Measurements from ENCODE around the gene B4GALT7.
"Not testable (repeated sequence)": the region's sequence is repeated elsewhere in the genome, so short reads cannot be mapped to it uniquely, and the experiment has no call there.

Gene B4GALT7, protein sequence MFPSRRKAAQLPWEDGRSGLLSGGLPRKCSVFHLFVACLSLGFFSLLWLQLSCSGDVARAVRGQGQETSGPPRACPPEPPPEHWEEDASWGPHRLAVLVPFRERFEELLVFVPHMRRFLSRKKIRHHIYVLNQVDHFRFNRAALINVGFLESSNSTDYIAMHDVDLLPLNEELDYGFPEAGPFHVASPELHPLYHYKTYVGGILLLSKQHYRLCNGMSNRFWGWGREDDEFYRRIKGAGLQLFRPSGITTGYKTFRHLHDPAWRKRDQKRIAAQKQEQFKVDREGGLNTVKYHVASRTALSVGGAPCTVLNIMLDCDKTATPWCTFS

GRCh38 chr5:177599731-177600507 is at the start of gene B4GALT7:
B4GALT7 (plus strand) TSS chr5:177600132; CDS start chr5:177600211, 79 bp downstream.
- Histone ChIP-seq H3K4me1 (ENCODE audit: control insufficient read depth, insufficient read depth, low read length) (peaks cover 18% of the 10 kb centered on the region), H3K36me3 (ENCODE audit: control insufficient read depth, insufficient read depth, low read length) (peaks cover 9% of the 10 kb centered on the region), H3K4me3 (ENCODE audit: low read length) (peak within 1 kb of the TSS; percentile 55), H3K9me3 (ENCODE audit: control insufficient read depth, low read length) (no peaks in the 10 kb centered on the region), H3K27me3 (ENCODE audit: control insufficient read depth, insufficient read depth, low read length) (no peaks in the 10 kb centered on the region), H3K9ac (ENCODE audit: low read length) (peak within 1 kb of the TSS; percentile 70)

DNA sequence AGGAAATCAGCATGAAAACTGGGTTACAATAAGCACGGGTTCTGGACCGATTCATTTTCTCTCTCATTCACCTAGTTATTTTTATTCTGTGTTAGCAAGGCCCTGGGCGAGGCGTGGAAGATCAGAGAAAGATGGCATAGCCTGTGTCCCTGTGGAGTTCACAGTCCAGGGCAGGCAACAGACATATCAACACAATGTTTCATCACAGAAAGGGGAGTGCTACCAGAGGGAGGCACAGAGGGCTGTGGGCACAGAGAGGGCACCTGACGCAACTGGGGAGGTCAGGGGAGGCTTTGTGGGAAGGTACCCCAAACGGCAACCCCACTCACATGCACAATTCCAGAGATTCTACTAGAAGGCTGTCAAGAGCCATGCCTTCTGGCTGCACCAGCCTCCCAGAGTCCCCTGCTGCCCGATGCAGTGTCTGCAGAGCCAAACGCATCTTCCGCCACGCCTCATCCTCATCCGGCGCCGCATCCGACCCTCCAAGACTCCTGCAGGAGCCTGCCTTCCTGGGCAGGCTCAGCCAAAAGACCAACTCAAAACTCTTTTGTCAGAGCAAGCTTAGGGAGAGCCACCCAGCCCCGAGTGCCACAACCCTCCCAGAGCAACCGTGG is 47.0 kb upstream of the B4GALT7 start:
- peaks cover 18% of the 10 kb centered on the region for H3K4me1 ChIP-seq (ENCODE audit: control insufficient read depth, insufficient read depth, low read length)
- no peaks in the 10 kb centered on the region for H3K27me3 ChIP-seq (ENCODE audit: control insufficient read depth, insufficient read depth, low read length)
- peak overlapping the region; percentile 51 for H3K9ac ChIP-seq (ENCODE audit: low read length)
- no peaks in the 10 kb centered on the region for H3K9me3 ChIP-seq (ENCODE audit: control insufficient read depth, low read length)
- no peaks in the 10 kb centered on the region for H3K36me3 ChIP-seq (ENCODE audit: control insufficient read depth, insufficient read depth, low read length)
- peak overlapping the region; percentile 51 for H3K4me3 ChIP-seq (ENCODE audit: low read length)

- H3K9ac ChIP-seq (ENCODE audit: low read length): peak overlapping the region; percentile 51
- H3K36me3 ChIP-seq (ENCODE audit: control insufficient read depth, insufficient read depth, low read length): no peaks in the 10 kb centered on the region
- no peaks in the 10 kb centered on the region for H3K9me3 ChIP-seq (ENCODE audit: control insufficient read depth, low read length)
- H3K4me3 ChIP-seq (ENCODE audit: low read length): peak overlapping the region; percentile 51
- H3K4me1 ChIP-seq (ENCODE audit: control insufficient read depth, insufficient read depth, low read length): peaks cover 18% of the 10 kb centered on the region
- no peaks in the 10 kb centered on the region for H3K27me3 ChIP-seq (ENCODE audit: control insufficient read depth, insufficient read depth, low read length)
These were observed 46.1 kb upstream of the B4GALT7 start for GRCh38 chr5:177553671-177554429.

DNA sequence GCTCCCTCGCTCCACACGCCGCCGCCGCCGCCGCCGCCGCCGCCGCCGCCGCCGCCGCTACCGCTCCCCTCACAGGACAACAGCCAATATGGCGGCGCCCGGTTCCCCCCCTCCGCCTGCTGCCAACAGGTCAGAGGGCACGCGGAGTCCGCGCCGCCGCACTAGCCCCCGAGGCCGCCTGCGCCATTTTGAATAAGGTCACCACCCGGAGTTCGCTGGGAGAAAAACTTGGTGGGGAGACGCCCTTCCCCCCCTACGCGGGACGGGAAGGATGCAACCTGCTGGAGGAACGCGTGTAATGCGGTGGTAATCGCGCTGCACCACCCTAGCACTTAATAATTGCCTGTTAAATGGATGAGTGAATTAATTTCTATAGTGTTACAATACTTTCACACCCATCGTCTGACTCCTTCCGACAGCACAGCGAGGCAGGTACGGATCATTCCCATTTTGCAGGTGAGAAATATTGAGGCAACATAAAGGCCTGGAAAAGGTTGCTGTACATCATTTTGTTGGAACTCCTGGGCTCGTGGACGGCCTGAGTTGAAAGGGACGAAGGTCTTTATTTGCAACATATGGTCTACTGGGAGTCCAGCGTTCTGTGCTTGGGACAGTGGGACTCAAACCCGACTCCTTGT is 45.3 kb upstream of the B4GALT7 start, which contains the start of gene FAM193B:
TSS of gene FAM193B (minus strand) at position 90 of the 638 bp plus-strand sequence. CDS start 105 bp downstream, outside the sequence.
- H3K4me1 ChIP-seq (ENCODE audit: control insufficient read depth, insufficient read depth, low read length): peaks cover 18% of the 10 kb centered on the region
- no peaks in the 10 kb centered on the region for H3K9me3 ChIP-seq (ENCODE audit: control insufficient read depth, low read length)
- peak within 1 kb of the TSS; percentile 69 for H3K9ac ChIP-seq (ENCODE audit: low read length)
- H3K27me3 ChIP-seq (ENCODE audit: control insufficient read depth, insufficient read depth, low read length): no peaks in the 10 kb centered on the region
- H3K4me3 ChIP-seq (ENCODE audit: low read length): peak within 1 kb of the TSS; percentile 72
- H3K36me3 ChIP-seq (ENCODE audit: control insufficient read depth, insufficient read depth, low read length): no peaks in the 10 kb centered on the region

DNA sequence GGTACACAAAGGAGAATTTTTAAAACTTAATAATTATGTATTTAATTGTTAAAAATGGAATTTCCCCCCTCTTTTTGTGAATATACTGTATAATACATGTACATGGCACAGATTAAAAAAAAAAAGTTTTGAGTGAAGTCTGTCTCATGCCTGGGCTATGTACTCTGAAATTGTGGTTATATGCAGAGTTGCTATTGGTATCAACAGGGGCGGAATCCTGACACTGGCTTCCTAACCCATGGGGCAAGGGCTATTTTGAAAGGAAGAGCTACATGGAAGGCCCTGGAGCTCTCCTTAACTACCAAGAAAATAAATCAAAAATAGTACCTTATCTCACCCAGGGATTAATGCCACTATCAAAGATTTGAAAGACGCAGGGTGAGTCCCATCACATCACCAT is 44.7 kb upstream of the B4GALT7 start:
- Histone ChIP-seq H3K4me3 (ENCODE audit: low read length) (no peak overlapping the region), H3K4me1 (ENCODE audit: control insufficient read depth, insufficient read depth, low read length) (peaks cover 18% of the 10 kb centered on the region), H3K9me3 (ENCODE audit: control insufficient read depth, low read length) (no peaks in the 10 kb centered on the region), H3K36me3 (ENCODE audit: control insufficient read depth, insufficient read depth, low read length) (no peaks in the 10 kb centered on the region), H3K27me3 (ENCODE audit: control insufficient read depth, insufficient read depth, low read length) (no peaks in the 10 kb centered on the region), H3K9ac (ENCODE audit: low read length) (no peak overlapping the region)

DNA sequence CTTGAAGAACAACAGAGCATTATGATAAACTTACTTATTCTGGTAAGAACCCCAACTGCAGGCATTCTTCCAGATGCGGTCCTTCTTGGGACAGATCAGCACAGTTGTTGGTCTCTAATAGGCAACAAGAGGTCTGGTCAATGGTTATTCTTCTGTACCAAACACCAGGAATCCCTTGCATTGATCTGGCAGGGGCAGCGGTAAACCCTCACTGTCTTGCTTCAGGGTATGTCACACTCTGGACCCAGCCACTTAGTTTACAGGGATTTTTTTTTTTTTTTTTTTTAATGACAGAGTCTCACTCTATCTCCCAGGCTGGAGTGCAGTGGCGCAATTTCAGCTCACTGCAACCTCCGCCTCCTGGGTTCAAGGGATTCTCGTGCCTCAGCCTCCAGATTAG is 44.3 kb upstream of the B4GALT7 start:
- Histone ChIP-seq H3K9me3 (ENCODE audit: control insufficient read depth, low read length) (no peaks in the 10 kb centered on the region), H3K27me3 (ENCODE audit: control insufficient read depth, insufficient read depth, low read length) (no peaks in the 10 kb centered on the region), H3K36me3 (ENCODE audit: control insufficient read depth, insufficient read depth, low read length) (no peaks in the 10 kb centered on the region), H3K9ac (ENCODE audit: low read length) (no peak overlapping the region), H3K4me1 (ENCODE audit: control insufficient read depth, insufficient read depth, low read length) (peaks cover 18% of the 10 kb centered on the region), H3K4me3 (ENCODE audit: low read length) (no peak overlapping the region)

GRCh38 chr5:177557041-177557647 is 42.8 kb upstream of the B4GALT7 start:
- Histone ChIP-seq H3K36me3 (ENCODE audit: control insufficient read depth, insufficient read depth, low read length) (no peaks in the 10 kb centered on the region), H3K4me1 (ENCODE audit: control insufficient read depth, insufficient read depth, low read length) (peaks cover 18% of the 10 kb centered on the region), H3K9ac (ENCODE audit: low read length) (no peak overlapping the region), H3K27me3 (ENCODE audit: control insufficient read depth, insufficient read depth, low read length) (no peaks in the 10 kb centered on the region), H3K4me3 (ENCODE audit: low read length) (no peak overlapping the region), H3K9me3 (ENCODE audit: control insufficient read depth, low read length) (no peaks in the 10 kb centered on the region)

DNA sequence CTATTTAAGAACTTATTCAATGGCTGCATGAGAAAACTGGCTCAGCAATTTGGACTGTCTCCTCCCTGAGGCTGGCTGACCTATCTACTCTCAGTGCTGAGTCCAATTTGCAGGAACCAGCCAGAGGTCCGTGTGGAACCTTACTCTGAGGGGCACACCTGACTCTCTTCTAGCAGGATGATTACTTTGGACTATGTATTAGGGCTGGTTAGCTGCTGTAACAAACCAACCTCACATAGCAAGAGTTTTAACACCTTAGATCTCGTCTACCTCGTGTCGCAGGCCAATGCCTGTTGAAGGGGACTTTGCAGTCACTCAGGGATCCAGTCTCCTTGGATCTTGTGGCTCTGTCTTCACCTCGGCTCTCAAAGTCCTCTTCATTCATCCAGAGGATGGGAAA is 42.1 kb upstream of the B4GALT7 start:
- Histone ChIP-seq H3K36me3 (ENCODE audit: control insufficient read depth, insufficient read depth, low read length) (no peaks in the 10 kb centered on the region), H3K4me1 (ENCODE audit: control insufficient read depth, insufficient read depth, low read length) (peaks cover 13% of the 10 kb centered on the region), H3K4me3 (ENCODE audit: low read length) (no peak overlapping the region), H3K9me3 (ENCODE audit: control insufficient read depth, low read length) (no peaks in the 10 kb centered on the region), H3K9ac (ENCODE audit: low read length) (no peak overlapping the region), H3K27me3 (ENCODE audit: control insufficient read depth, insufficient read depth, low read length) (no peaks in the 10 kb centered on the region)

- not testable (repeated sequence) for H3K36me3 ChIP-seq (ENCODE audit: control insufficient read depth, insufficient read depth, low read length); H3K4me1 ChIP-seq (ENCODE audit: control insufficient read depth, insufficient read depth, low read length)
These were observed 40.4 kb upstream of the B4GALT7 start for GRCh38 chr5:177559446-177559941.

GRCh38 chr5:177565046-177565445 is 34.9 kb upstream of the B4GALT7 start:
- Histone ChIP-seq H3K27me3 (ENCODE audit: control insufficient read depth, insufficient read depth, low read length) (no peaks in the 10 kb centered on the region), H3K9ac (ENCODE audit: low read length) (no peak overlapping the region), H3K9me3 (ENCODE audit: control insufficient read depth, low read length) (no peaks in the 10 kb centered on the region), H3K36me3 (ENCODE audit: control insufficient read depth, insufficient read depth, low read length) (no peaks in the 10 kb centered on the region), H3K4me1 (ENCODE audit: control insufficient read depth, insufficient read depth, low read length) (no peaks in the 10 kb centered on the region), H3K4me3 (ENCODE audit: low read length) (no peak overlapping the region)

More at GRCh38 chr5:177559446-177559941, 40.4 kb upstream of the B4GALT7 start:
- not testable (repeated sequence) for H3K4me3 ChIP-seq (ENCODE audit: low read length); H3K9ac ChIP-seq (ENCODE audit: low read length); H3K9me3 ChIP-seq (ENCODE audit: control insufficient read depth, low read length); H3K27me3 ChIP-seq (ENCODE audit: control insufficient read depth, insufficient read depth, low read length)

DNA sequence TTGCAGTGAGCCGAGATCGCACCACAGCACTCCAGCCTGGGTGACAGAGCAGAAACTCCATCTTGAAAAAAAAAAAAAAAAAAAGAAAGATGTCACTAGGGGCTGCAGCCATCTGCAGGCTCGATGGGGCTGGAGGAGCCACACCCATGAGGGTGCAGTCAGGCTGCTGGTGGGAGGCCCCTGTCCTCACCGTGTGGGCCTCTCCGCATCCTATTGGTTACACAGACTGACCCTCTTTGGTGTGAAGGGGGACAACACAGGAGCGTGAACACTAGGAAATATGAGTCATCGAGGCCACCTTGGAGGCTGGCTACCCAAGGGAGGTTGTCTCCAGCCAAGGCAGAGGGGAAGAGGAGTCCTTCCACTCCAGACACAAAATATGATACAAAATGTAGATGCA is 31.6 kb upstream of the B4GALT7 start:
- no peaks in the 10 kb centered on the region for H3K4me1 ChIP-seq (ENCODE audit: control insufficient read depth, insufficient read depth, low read length)
- H3K36me3 ChIP-seq (ENCODE audit: control insufficient read depth, insufficient read depth, low read length): no peaks in the 10 kb centered on the region
- H3K27me3 ChIP-seq (ENCODE audit: control insufficient read depth, insufficient read depth, low read length): no peaks in the 10 kb centered on the region
- H3K4me3 ChIP-seq (ENCODE audit: low read length): no peak overlapping the region
- no peak overlapping the region for H3K9ac ChIP-seq (ENCODE audit: low read length)
- no peaks in the 10 kb centered on the region for H3K9me3 ChIP-seq (ENCODE audit: control insufficient read depth, low read length)
